ENCODE results near the gene KCNH1. TPM values are rescaled to one million over a fixed set of nuclear protein-coding genes. Genes with fewer than 3 reads are reported as not detected.

KCNH1 gene
- total RNA-seq, 1 experiment from 2014 or later: 7.5 TPM

DNA sequence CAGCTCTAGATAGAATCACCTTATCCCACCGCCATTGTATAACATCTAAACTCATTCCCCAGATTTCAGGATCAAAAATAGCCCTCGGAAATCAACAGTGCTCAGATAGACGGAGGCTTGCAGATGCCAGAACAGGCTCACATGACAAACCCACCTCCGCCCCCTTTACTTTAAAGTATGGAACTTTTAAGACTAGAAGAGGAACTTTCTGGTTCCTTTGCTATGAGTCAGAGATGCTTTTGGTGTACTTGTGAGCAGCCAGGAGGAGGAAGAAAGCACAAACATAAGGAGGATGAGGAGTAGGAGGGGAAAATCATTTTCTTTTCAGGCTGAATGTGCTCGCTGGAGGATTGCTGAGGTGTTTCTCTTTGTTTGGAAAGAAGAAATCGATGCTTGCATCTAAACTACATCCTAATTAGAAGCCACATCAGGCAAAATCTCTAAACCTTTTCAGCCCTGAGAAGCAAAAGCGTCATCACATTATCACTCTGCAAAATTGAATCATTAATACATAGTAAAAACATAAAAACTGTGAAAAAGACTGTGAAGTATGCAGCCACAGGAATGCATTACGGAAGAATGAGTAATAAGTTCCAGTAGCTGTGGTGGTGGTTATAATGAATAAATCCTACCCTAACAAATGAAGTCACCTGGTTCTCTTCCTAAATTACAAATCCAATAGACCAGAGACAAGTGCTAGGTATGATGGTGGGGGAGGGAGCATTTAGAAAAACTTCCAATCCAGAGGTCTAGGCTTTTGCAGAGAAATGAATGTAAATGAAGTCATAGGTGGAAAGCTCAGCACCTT lies 251.3 kb downstream of the KCNH1 start:
- peak; percentile 93 for DNase-seq (ENCODE audit: low read depth)

DNA sequence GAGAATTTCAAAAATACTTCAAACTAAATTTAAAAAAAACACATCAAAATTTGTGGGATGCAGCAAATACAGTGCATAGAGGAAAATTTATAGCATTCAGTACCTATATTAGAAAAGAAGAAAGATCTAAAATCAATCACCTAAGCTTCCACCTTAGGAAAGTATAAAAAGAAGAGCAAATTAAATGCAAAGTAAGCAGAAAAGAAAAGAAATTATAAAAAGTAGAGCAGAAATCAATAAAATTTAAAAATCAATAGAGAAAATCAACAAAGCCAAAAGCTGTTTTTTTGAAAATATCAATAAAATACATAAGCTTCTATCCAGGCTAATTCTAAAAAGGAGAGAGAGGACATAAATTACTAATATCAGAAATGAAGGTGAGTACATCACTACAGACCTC lies 255.4 kb downstream of the KCNH1 start:
- DNase-seq (ENCODE audit: low read depth): no peak

DNA sequence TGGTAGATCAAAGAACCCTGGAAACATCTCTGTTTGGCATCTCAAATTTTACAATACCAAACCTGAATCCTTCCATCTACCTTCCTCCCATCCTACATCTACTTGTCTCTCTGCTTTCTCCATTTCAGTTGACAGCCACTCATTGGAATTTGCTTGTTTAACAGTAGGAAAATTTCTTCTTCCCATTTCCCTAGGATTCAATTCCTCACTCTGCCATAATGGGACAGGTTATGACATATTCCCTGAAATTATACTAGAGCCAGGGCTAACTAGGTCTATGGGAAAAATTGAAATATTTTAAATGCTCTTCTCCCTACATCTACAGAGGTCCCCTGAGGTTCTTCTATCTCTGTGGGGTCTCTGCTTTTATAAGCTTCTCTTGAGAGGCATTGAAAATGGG lies 257.7 kb downstream of the KCNH1 start:
- no peak for DNase-seq (ENCODE audit: low read depth)

DNA sequence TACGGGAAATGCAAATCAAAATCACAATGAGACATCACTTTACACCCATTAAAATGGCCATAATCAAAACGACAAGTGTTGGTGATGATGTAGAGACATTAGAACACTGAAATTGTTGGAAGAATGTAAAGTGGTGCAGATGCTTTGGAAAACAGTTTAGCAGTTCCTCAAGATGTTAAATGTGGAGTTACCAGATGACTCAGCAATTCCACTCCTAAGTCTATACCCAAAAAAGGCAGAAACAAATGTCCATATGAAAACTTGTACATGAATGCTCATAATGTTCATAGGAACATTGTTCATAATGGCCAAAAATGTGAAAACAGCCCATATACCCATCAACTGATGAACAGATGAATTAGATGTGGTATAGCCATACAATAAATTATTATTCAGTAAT lies 267.4 kb downstream of the KCNH1 start:
- no peak for DNase-seq (ENCODE audit: low read depth)

DNA sequence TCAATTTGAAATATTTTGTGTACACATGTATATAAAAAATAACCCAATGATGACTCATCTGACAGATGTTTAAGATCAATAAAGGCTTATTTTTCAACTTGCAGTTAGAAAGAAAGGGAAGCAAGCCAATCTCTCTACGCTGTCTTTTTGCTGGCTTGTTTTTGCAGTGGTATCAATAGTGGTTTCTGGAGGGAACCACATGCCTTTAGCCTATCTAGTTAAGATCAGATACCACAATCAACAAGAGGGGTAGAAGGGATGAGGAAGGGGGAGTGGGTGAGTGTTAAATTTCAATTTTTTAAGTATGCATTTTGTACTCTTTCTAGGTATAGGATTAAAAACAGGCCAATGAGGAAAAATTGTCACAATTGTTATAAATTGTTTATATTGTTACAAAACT lies 276.2 kb downstream of the KCNH1 start:
- no peak for DNase-seq (ENCODE audit: low read depth)

DNA sequence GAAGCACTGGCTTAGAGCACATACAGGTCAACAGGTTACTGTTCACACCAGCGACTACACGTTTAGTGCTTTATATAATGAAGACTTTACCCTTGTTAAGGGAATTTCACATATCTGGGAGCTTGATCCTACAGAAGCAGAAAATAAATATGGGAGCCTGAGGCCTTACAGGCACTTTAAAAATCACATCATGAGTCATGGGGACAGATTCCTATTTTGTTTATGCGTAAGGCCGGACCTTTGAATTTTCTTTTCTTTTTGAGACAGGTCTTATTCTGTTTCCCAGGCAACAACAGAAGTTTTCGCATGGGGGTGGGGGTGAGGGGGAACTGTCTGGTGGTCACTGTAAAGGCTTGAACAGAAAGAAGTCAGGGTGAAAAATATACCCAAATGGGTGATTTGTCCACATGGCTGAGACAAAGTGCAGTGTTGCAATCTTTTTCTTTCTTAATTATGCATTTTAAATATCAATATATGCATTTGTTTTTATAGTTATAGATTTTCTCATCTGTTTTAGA lies 276.7 kb downstream of the KCNH1 start:
- no peak for DNase-seq (ENCODE audit: low read depth)

DNA sequence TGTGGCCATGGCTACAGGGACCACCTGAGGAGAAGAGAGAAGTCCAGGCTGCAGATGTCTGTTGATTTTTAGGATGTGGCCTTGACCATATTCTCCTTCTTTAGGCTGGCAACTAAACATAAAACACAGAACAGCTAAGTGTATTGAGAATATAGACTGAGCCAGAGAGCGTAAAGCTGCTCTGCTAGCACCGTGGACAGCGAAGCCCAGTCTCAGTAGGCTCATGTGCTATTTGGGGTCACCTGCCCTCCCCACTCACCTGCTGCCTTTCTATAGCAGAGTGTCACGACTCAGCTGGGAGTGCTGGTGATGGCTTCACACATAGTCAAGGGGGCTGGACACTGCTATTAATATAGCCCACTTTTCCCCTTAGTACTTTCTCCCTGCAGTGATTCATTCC lies 278.5 kb downstream of the KCNH1 start:
- DNase-seq (ENCODE audit: low read depth): no peak

DNA sequence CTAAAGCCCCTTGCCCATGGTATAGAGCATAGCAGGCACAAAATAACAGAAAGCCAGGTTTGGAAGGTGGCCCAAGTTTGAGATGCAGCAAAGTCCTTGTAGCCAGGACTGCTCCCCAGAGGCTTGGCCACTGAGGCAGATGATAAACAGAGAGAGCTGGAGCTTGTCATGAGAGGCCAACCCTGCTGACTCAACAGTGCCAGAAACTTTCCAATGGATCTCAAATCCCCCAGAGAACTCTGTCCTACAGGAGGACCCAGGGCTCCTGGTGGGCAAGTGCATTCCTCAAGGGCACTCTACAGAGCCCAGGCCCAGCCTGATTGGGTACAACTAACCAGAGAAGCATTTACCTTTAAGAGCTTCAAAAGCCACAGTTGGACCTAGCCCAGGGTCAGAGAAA lies 280.7 kb downstream of the KCNH1 start:
- no peak for DNase-seq (ENCODE audit: low read depth)

DNA sequence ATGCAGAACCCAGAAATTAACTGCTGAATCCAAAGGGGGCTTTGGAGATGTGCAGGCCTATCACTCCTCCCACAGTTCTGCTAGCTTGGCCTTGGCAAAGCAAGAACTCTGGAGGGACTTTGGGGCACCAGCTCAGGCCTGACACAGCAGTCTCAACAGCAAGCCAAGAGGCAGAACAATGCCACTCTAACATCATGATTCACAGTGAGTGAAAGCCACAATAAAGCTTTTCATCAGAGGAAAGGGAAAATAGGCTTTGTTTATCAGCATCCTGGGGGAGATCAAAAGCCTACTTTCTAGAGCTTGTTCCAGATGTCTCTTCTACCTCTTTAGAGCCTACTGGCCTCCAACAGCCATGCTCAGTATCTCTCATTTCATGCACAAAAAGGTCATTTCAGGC lies 283.4 kb downstream of the KCNH1 start:
- peak; percentile 55 for DNase-seq (ENCODE audit: low read depth)

DNA sequence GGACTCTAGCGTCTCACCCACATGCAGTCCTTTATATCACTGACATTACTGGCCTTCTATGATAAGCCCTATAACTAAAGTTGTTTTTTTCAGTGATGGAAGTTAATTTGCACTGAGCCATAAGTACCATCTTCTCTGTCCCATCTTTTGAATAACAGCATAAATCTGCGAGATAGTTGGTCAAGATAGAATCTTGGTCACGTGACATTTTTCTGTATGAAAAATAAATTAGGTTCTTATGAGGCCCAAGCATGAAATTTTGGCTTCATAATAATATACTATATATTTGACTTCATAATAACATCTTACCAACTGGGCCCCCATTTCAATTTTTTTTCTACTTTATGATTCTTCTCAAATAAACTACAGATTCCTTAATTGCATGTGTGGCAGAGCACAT lies 285.5 kb downstream of the KCNH1 start:
- no peak for DNase-seq (ENCODE audit: low read depth)

DNA sequence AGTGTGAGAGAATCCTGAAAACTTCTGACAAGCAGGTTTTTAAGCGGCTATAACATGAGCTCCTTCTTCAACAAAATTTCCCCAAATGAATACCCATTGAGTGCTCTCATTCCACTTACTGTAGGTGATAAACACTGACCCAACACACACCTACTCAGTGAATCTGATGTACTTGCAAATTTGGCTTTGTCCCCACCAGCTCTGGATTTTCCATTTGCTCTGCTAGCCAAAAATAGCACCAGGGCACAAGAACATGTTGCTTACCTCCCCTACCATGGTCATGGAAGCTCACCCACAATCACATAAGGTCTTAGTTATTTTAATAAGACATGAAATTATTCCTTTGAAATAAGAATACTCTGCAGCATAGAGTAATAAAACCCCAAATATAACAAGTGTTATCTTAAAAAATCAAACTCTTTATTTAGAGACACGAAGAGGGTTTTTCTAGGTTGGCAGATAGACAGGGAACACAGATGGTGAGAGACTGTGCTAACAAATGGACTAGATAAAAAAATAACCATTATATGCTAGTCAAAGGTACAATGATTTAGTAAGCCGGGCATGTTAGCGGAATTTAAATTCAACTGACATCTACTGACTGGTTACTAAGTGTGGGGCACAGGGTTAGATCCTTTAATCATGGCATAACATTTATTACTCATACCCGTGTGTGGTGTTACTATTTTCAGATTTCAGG lies 291.9 kb downstream of the KCNH1 start:
- DNase-seq (ENCODE audit: low read depth): no peak

DNA sequence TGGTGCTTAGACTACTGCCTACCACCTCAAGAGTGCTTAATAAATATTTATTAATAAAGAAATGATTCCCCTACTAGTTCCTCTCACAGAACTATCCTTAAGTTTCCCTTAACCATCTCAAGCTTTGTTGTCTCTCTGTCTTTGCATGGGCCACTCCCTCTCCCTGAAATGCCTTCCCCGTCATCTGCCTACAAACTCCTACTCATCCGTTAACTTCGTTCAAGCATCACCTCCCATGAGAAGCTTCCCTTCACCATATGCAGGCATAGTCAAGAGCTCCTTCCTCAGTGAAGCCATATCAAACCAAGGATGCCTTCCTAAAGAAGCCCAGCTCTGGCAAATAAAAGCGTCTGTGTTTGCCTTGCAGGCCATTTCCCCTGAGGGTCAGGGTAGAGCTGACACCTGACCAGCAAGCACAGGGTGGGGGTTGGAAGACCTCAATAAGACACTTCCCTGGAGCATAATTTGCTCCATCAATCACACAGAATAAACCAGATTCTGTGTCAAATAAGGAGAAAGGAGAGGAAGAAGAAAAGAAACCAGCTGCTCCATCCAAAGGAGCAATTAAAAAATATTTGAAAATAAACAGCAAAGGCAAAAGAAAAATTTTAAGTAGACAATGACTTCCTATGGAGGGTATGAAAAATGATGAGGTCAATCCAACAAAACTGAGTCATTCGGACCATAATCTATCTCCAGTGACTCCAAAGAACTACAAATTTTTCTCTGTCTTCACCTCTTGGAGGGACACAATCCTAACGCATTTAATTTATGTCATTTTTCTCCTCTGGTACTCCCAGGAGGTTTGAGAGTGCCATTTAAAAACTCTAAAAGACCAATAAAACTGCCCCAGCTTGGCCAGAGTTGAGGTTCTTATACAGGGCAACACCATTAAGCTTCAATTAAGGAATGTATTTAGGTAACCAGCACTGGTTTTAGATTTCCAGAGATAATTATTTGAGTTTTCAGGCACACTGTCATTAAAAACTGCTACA lies 303.6 kb downstream of the KCNH1 start:
- no peak for DNase-seq (ENCODE audit: low read depth)

DNA sequence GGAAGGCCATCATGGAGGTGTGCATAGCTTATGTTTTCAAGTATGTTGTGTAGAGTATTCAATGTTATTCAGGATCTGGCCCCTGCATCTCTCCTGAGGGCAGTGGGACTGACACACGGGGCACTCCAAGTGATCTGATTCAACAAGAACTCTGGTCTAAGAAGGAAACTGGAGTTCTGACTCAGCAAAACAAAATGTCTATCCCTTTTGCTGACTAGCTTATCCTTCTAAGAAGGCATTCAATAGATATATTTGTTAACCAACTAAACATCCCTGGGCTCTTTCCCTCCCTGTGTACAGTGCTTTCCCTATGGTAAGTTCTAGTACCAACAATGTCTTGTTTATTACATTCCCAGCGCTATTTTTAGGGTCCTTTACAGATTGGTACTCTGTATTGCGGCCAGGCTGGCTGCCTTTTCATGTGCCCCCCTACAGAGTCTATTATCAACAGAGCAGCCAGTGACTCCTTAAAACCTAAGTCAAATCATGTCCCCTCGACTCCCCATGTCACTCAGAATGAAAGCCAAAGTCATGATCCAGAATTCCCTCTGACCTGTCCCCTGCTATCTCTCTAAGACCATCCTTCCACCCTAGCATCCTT lies 304.9 kb downstream of the KCNH1 start:
- DNase-seq (ENCODE audit: low read depth): peak; percentile 38

DNA sequence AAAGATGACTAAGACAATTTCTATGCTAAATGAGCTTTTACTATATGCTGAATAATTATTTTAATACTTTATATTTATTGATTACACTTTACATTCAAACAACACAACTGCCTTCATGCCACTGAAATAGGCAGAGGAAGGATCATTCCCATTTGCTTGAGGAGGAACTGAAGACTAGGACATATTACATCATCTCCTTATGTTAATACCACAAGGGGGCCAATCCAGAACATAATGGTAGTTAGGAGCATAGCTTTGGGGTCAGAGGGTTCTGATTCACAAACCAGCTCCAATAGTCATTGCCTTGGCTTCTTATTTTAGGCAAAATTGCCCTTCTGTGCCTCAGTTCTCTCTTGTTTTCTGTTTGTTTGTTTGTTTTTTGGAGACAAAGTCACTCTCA lies 306.5 kb downstream of the KCNH1 start:
- no peak for DNase-seq (ENCODE audit: low read depth)

DNA sequence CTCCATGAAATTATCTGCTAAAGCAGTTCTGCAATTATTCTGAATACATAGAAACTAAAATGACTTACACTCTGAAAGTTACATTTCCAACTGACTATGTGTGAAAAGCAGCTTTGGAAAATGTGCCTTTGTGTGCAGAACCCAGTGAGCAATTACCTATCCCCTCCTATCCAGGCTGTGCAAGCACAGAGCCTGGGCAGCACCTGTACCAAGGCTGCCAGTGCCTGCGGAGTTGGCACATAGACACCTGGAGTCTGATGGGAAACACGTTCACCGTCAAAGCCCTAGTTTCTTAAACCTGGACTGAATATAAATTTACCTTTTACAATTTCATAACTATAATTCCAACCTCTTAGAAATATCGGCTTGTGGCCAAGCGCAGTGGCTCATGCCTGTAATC lies 307.3 kb downstream of the KCNH1 start:
- no peak for DNase-seq (ENCODE audit: low read depth)

DNA sequence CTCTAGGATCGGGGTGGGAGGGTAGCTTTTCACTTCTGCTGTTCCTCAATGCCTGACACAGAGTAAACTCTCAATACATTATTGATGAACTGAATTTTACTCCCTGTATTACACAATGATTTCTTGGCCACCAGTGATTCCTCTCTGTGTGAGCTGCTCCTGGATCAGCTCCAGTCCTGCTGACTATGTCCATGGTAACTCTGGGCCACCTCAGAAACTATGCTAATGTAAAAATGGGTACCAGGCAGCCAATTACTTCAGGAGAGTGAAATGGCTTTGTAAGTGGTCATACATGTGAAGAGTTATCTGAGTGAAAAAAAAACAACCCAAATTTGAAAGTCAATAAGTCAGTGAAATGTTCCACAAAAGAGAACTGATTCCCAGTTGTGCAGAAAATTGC lies 311.0 kb downstream of the KCNH1 start:
- no peak for DNase-seq (ENCODE audit: low read depth)

DNA sequence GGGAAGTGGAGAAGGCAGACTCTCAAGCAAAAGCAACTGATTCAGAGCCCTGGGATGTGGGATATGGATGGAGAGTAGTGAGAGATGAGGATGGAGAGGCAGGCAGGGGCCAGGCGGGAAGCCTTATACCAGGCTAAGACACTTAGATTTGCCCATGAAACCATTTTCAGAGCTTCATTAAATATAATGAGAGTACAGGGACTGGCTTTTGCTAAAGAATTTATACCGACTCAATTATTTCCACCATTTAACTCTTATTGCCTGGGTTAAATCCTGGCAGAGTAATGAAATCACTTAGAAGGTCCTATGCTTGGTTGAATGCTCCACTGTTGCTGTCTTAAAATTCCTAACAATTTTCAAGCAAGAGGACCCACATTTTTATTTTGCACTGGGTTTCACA lies 311.7 kb downstream of the KCNH1 start:
- no peak for DNase-seq (ENCODE audit: low read depth)

DNA sequence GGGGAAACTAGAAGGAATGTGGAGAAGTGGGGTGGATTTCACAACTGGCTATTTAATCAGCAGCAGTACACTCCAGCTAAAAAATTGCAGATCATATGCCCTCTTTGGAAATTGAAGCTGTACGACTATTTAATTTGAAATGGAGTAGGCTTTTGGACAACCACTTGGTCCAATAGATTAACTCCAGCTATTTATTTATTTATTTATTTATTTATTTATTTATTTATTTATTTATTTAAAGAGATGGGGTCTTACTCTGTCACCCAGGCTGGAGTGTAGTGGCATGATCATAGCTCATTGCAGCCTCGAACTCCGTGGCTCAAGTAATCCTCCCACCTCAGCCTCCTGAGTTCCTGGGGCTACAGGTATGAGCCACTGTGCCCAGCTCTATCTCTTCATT lies 312.3 kb downstream of the KCNH1 start:
- DNase-seq (ENCODE audit: low read depth): no peak

DNA sequence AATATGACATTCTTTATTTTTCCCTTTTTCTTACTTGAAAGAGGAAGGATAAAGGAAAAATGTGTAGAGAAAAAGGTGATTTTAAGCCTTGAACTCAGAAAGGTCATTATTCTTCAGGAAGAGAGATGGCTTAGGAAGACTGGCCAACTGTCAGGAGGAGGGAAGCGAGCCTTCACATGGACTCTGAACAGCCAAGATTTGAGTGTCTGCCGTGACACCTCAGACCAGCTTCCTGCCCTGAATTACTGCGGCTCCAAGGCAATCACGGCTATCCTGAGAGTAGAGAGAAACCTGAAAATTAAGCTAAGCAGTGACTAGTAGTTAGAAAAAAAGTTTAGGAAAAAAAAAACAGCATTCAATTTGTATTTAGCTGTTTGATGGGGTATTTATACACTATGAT lies 314.7 kb downstream of the KCNH1 start:
- DNase-seq (ENCODE audit: low read depth): no peak

DNA sequence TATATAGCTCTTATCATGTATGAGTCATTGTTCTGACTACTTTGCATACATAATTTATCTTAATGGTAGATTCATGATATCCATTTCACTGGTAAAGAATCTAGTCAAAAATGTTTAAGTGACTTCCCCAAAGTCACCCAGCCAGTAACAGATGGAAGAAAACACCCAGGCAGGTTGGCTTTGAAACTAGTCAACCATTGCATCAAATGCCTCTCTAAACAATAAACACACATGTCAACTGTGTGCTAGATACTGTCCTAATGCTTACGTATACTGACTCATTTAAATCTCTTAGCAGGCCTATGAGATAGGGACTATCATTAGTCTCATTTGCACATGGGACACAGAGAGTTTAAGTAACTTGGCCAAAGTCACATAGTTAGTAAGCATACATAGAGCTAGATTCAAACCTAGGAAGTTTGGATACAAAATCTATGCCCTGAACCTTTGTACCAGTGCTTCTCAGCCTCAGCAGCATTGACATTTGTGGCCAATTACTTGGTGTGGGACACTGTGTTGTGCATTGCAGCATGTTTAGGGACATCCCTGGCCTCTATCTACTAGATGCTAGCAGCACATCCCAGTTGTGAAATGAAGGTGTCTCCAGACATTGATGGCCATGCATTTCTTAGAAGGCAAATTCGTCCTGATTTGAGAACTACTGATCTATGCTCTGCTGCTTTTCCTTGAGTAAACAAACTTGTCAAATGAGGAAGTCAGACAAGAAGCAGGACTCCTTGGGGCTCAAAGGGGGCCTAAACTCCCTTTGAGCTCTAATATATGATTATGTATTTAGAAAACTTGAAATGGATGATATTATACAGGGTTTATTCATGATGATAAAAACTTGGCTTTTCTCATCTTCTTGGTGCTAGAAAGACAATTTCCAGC lies 316.3 kb downstream of the KCNH1 start:
- DNase-seq (ENCODE audit: low read depth): no peak
